ENCODE data around the gene DMP1.

DMP1 gene

GRCh38 chr4:87633243-87633642 lies 16.8 kb upstream of the DMP1 start:
- H3K9me3 ChIP-seq = no peaks in the 10 kb centered on the region
- peak; percentile 17 for DNase-seq
- no peak for TF ChIP-seq CTCF (IDR thresholded peaks at IDR 0.05; ENCODE audit: low read depth, low read length)
- H3K4me1 ChIP-seq = no peaks in the 10 kb centered on the region
- no peak overlapping the region for H3K4me3 ChIP-seq (ENCODE audit: low read depth, low read length)
- no peaks in the 10 kb centered on the region for H3K27me3 ChIP-seq
- no peaks in the 10 kb centered on the region for H3K36me3 ChIP-seq

GRCh38 chr4:87644286-87644685 lies 5.8 kb upstream of the DMP1 start:
- Histone ChIP-seq H3K4me1 (no peaks in the 10 kb centered on the region), H3K27me3 (no peaks in the 10 kb centered on the region), H3K36me3 (no peaks in the 10 kb centered on the region), H3K9me3 (no peaks in the 10 kb centered on the region), H3K4me3 (ENCODE audit: low read depth, low read length) (no peak overlapping the region)
- DNase-seq = no peak
- peak; percentile 26; the same call in 1 of the 2 replicates for TF ChIP-seq CTCF (IDR thresholded peaks at IDR 0.05; ENCODE audit: low read depth, low read length)

- Histone ChIP-seq H3K27me3 (no peaks in the 10 kb centered on the region), H3K4me1 (no peaks in the 10 kb centered on the region), H3K36me3 (no peaks in the 10 kb centered on the region), H3K4me3 (ENCODE audit: low read depth, low read length) (no peak overlapping the region), H3K9me3 (no peaks in the 10 kb centered on the region)
- DNase-seq = no peak
- TF ChIP-seq CTCF (IDR thresholded peaks at IDR 0.05; ENCODE audit: low read depth, low read length) = no peak
These were observed 858 bp downstream of the DMP1 start for GRCh38 chr4:87650938-87651337.

- TF ChIP-seq CTCF (IDR thresholded peaks at IDR 0.05; ENCODE audit: low read depth, low read length) = no peak
- no peaks in the 10 kb centered on the region for H3K36me3 ChIP-seq
- H3K27me3 ChIP-seq = no peaks in the 10 kb centered on the region
- H3K4me1 ChIP-seq = no peaks in the 10 kb centered on the region
- no peak for DNase-seq
- no peaks in the 10 kb centered on the region for H3K9me3 ChIP-seq
- H3K4me3 ChIP-seq (ENCODE audit: low read depth, low read length) = no peak overlapping the region
These were observed 1.9 kb downstream of the DMP1 start for GRCh38 chr4:87651941-87652340.

GRCh38 chr4:87654487-87655044 lies 4.5 kb downstream of the DMP1 start:
- no peak for TF ChIP-seq CTCF (IDR thresholded peaks at IDR 0.05; ENCODE audit: low read depth, low read length)
- H3K4me1 ChIP-seq = no peaks in the 10 kb centered on the region
- H3K9me3 ChIP-seq = no peaks in the 10 kb centered on the region
- no peak overlapping the region for H3K4me3 ChIP-seq (ENCODE audit: low read depth, low read length)
- no peak for DNase-seq
- H3K27me3 ChIP-seq = no peaks in the 10 kb centered on the region
- no peaks in the 10 kb centered on the region for H3K36me3 ChIP-seq

- H3K36me3 ChIP-seq = no peaks in the 10 kb centered on the region
- H3K9me3 ChIP-seq = no peaks in the 10 kb centered on the region
- H3K4me1 ChIP-seq = no peaks in the 10 kb centered on the region
- H3K4me3 ChIP-seq (ENCODE audit: low read depth, low read length) = no peak overlapping the region
- no peaks in the 10 kb centered on the region for H3K27me3 ChIP-seq
- DNase-seq = no peak
- no peak for TF ChIP-seq CTCF (IDR thresholded peaks at IDR 0.05; ENCODE audit: low read depth, low read length)
These were observed 7.4 kb downstream of the DMP1 start for GRCh38 chr4:87657525-87657924.

Data from BE2C (cell line).